ENCODE data around the gene BCHE. TPM values are rescaled to one million over a fixed set of nuclear protein-coding genes. Genes with fewer than 3 reads are reported as not detected.

BCHE gene
- not detected for total RNA-seq

- Histone ChIP-seq H3K4me1 (no peaks in the 10 kb centered on the region), H3K27me3 (no peaks in the 10 kb centered on the region), H3K36me3 (no peaks in the 10 kb centered on the region), H3K4me3 (no peak within 1 kb of the TSS), H3K9me3 (no peaks in the 10 kb centered on the region), H3K27ac (no peak within 1 kb of the TSS)
- intact Hi-C loops (cut with DNase I), result no loop called here
- no peak for TF ChIP-seq CTCF (IDR thresholded peaks at IDR 0.05)
- no peak for DNase-seq (ENCODE audit: low spot score in 2 of 2)
Measured at GRCh38 chr3:165837058-165837525, at the start of gene BCHE. Gene BCHE, minus strand, starts transcription at chr3:165837423. Its CDS starts 6,390 bp downstream, at chr3:165831033.

- Histone ChIP-seq H3K27ac (no peak overlapping the region), H3K36me3 (no peaks in the 10 kb centered on the region), H3K4me1 (no peaks in the 10 kb centered on the region), H3K9me3 (no peaks in the 10 kb centered on the region), H3K4me3 (no peak overlapping the region), H3K27me3 (no peaks in the 10 kb centered on the region)
- DNase-seq (ENCODE audit: low spot score in 2 of 2), result no peak
- TF ChIP-seq CTCF (IDR thresholded peaks at IDR 0.05), result no peak
- intact Hi-C loops (cut with DNase I), result no loop called here
Measured at GRCh38 chr3:165885558-165886270, 48.5 kb upstream of the BCHE start.

GRCh38 chr3:165884518-165884917, 47.3 kb upstream of the BCHE start:
- intact Hi-C loops (cut with DNase I), result no loop called here
- no peak for TF ChIP-seq CTCF (IDR thresholded peaks at IDR 0.05)

GRCh38 chr3:165883863-165884478, 46.7 kb upstream of the BCHE start:
- no peak overlapping the region for H3K4me3 ChIP-seq
- no peak for DNase-seq (ENCODE audit: low spot score in 2 of 2)
- no peak overlapping the region for H3K27ac ChIP-seq
- no peaks in the 10 kb centered on the region for H3K9me3 ChIP-seq
- no peak for TF ChIP-seq CTCF (IDR thresholded peaks at IDR 0.05)
- intact Hi-C loops (cut with DNase I), result no loop called here
- H3K27me3 ChIP-seq, result no peaks in the 10 kb centered on the region
- H3K4me1 ChIP-seq, result no peaks in the 10 kb centered on the region
- no peaks in the 10 kb centered on the region for H3K36me3 ChIP-seq

More at GRCh38 chr3:165884518-165884917, 47.3 kb upstream of the BCHE start:
- no peak overlapping the region for H3K4me3 ChIP-seq
- no peaks in the 10 kb centered on the region for H3K9me3 ChIP-seq
- H3K36me3 ChIP-seq, result no peaks in the 10 kb centered on the region
- DNase-seq (ENCODE audit: low spot score in 2 of 2), result no peak
- H3K27me3 ChIP-seq, result no peaks in the 10 kb centered on the region
- H3K4me1 ChIP-seq, result no peaks in the 10 kb centered on the region
- no peak overlapping the region for H3K27ac ChIP-seq

GRCh38 chr3:165883117-165883516, 45.9 kb upstream of the BCHE start:
- DNase-seq (ENCODE audit: low spot score in 2 of 2), result no peak
- Histone ChIP-seq H3K9me3 (no peaks in the 10 kb centered on the region), H3K27ac (no peak overlapping the region), H3K4me3 (no peak overlapping the region), H3K36me3 (no peaks in the 10 kb centered on the region), H3K27me3 (no peaks in the 10 kb centered on the region), H3K4me1 (no peaks in the 10 kb centered on the region)
- no peak for TF ChIP-seq CTCF (IDR thresholded peaks at IDR 0.05)
- intact Hi-C loops (cut with DNase I), result no loop called here

Measured in ascending aorta (tissue), 2 donors.